OCI-LY7 (cell line): Measurements from ENCODE around the gene GPC1.

Source experiments
- CTCF ChIP-seq: fragments of 200-600 bp; sonication (generic); conservative IDR thresholded peaks from 2 replicates; pipeline ENCODE4 v1.5.1; 2014; ENCODE audit warnings: mild to moderate bottlenecking, antibody characterized with exemption, low read length, moderate library complexity, mixed read lengths
- EZH2phosphoT487 ChIP-seq: fragments of 200-600 bp; sonication (generic); IDR thresholded peaks from 2 replicates; pipeline ENCODE4 v1.6.1; 2018; ENCODE audit warnings: low read depth, borderline replicate concordance, mild to moderate bottlenecking, mixed run types, antibody characterized with exemption, low read length, moderate library complexity, mixed read lengths

DNA sequence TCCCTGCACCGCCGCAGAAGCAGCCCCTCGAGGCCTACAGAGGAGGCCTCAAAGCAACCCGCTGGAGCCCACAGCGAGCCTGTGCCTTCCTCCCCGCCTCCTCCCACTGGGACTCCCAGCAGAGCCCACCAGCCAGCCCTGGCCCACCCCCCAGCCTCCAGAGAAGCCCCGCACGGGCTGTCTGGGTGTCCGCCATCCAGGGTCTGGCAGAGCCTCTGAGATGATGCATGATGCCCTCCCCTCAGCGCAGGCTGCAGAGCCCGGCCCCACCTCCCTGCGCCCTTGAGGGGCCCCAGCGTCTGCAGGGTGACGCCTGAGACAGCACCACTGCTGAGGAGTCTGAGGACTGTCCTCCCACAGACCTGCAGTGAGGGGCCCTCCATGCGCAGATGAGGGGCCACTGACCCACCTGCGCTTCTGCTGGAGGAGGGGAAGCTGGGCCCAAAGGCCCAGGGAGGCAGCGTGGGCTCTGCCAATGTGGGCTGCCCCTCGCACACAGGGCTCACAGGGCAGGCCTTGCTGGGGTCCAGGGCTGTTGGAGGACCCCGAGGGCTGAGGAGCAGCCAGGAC is 31.2 kb downstream of the GPC1 start:
- TF ChIP-seq CTCF (no peak), EZH2phosphoT487 (no peak)
